Endodermal cell (in vitro differentiated cells): ENCODE data around the gene ITPRIPL2. TPM values are rescaled to one million over a fixed set of nuclear protein-coding genes. Genes with fewer than 3 reads are reported as not detected.

Experiments used
- DNase-seq: peaks from one replicate; pipeline ENCODE4 v3.0.0-alpha.2; 2017
- H3K27ac ChIP-seq: 2 replicates; pipeline ENCODE4 v1.5.1; 2013; ENCODE audit warnings: mild to moderate bottlenecking, low read depth, low read length, moderate library complexity
- H3K27me3 ChIP-seq: 2 replicates; pipeline ENCODE4 v1.6.1; 2013; ENCODE audit warnings: mild to moderate bottlenecking, low read length, moderate library complexity; ENCODE audit not compliant: insufficient read depth, control insufficient read depth, poor library complexity, severe bottlenecking
- H3K36me3 ChIP-seq: 2 replicates; pipeline ENCODE4 v1.7.0; 2013; ENCODE audit warnings: mild to moderate bottlenecking, low read length, moderate library complexity; ENCODE audit not compliant: control insufficient read depth, insufficient read depth
- H3K4me1 ChIP-seq: one replicate; pipeline ENCODE4 v1.7.0; 2013; ENCODE audit warnings: low read length; ENCODE audit not compliant: control insufficient read depth, insufficient read depth
- H3K4me3 ChIP-seq: 2 replicates; pipeline ENCODE4 v1.5.1; 2013; ENCODE audit warnings: mild to moderate bottlenecking, low read length, moderate library complexity
- H3K9ac ChIP-seq: 2 replicates; pipeline ENCODE4 v1.6.1; 2013; ENCODE audit warnings: mild to moderate bottlenecking, low read length, moderate library complexity; ENCODE audit not compliant: poor library complexity, severe bottlenecking; ENCODE audit errors: extremely low read depth
- H3K9me3 ChIP-seq: 2 replicates; pipeline ENCODE4 v1.6.1; 2013; ENCODE audit warnings: mild to moderate bottlenecking, low read length, moderate library complexity; ENCODE audit not compliant: control insufficient read depth
- H3K27ac Mint-ChIP-seq: 2 replicates; pipeline ENCODE4 v1.8.0; 2020; ENCODE audit warnings: mixed read lengths
- H3K27me3 Mint-ChIP-seq: 2 replicates; pipeline ENCODE4 v1.8.0; 2021; ENCODE audit warnings: mild to moderate bottlenecking, mixed read lengths; ENCODE audit not compliant: insufficient read depth
- H3K36me3 Mint-ChIP-seq: 2 replicates; pipeline ENCODE4 v1.8.0; 2020; ENCODE audit warnings: low read depth, mixed read lengths
- H3K4me1 Mint-ChIP-seq: 2 replicates; pipeline ENCODE4 v1.8.0; 2020; ENCODE audit warnings: mixed read lengths
- H3K4me3 Mint-ChIP-seq: 2 replicates; pipeline ENCODE4 v1.8.0; 2020; ENCODE audit warnings: mild to moderate bottlenecking, moderate library complexity, mixed read lengths
- H3K9me3 Mint-ChIP-seq: 2 replicates; pipeline ENCODE4 v1.8.0; 2020; ENCODE audit warnings: mild to moderate bottlenecking, mixed read lengths
- WGBS, 2 experiments: methylation state at CpG; one replicate each; pipeline versions ENCODE4 v1.1.5 to v1.1.7; 2013; ENCODE audit warnings: missing lambda C conversion rate in 2 of 2, mixed read lengths in 1 of 2; ENCODE audit not compliant: insufficient coverage in 1 of 2, insufficient read length in 1 of 2; 5-methylcytosine and 5-hydroxymethylcytosine counted together
- total RNA-seq, 2 donors: library from RNA; stranded (reverse); fragmentation: NEBNext Ultra II Directional in 1 of 2; extraction: Animal tissue kit (Norgen Biotek cat#: 25700) in 1 of 2; gene quantifications; 2 replicates in 1 of 2; 3 replicates in 1 of 2; pipeline ENCODE4 v1.2.1, GENCODE V29; 2021
- TF ChIP-seq, protein P1 (sequence below): fragments of 200-600 bp; sonication (generic); conservative IDR thresholded peaks from 2 replicates; pipeline ENCODE4 v1.5.0; 2021; ENCODE audit warnings: antibody characterized with exemption, mild to moderate bottlenecking

The ITPRIPL2 gene
- total RNA-seq, 2 donors from 2014 or later: 13.4 to 19.3 TPM

DNA sequence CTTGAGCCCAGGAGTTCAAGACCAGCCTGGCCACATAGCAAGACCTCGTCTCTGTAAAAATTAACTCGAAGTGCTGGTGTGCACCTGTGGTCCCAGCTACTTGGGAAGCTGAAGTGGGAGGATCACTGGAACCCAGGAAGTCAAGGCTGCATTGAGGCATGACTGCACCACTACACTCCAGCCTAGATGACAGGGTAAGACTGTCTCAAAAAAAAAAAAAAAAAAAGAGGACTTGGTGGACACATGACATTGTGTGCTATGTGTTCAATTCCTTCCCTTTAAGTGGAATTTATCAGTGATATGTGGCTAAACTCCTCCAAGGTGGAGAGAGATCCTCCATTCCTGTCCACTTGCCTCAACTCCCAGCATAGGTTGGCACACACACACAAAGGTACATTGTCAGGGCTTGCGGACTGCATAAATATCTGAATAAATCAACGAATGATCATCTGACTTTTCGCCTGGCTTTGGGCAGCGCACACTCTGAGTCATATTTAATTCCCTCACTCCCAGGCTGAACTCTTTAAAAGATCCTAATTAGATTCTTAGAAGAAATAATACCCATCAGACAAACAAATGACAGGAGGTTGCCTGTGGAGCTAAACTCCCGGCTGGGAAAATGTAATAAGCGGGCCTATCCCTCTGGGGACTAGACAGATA is 29.3 kb downstream of the ITPRIPL2 start:
- H3K27ac ChIP-seq: peak overlapping the region; percentile 38
- H3K9ac ChIP-seq: no peak overlapping the region
- 91 to 93% methylated on average over 6 to 8 of the region's 8 CpGs for WGBS, 2 experiments
- Mint-ChIP-seq H3K27ac (no peak overlapping the region), H3K4me3 (no peak overlapping the region), H3K4me1 (peaks cover 22% of the 10 kb centered on the region), H3K9me3 (peaks cover 5% of the 10 kb centered on the region), H3K27me3 (no peaks in the 10 kb centered on the region), H3K36me3 (no peaks in the 10 kb centered on the region)
- no peak for DNase-seq
- no peaks in the 10 kb centered on the region for H3K27me3 ChIP-seq
- no peak overlapping the region for H3K4me3 ChIP-seq
- TF ChIP-seq, protein P1, sequence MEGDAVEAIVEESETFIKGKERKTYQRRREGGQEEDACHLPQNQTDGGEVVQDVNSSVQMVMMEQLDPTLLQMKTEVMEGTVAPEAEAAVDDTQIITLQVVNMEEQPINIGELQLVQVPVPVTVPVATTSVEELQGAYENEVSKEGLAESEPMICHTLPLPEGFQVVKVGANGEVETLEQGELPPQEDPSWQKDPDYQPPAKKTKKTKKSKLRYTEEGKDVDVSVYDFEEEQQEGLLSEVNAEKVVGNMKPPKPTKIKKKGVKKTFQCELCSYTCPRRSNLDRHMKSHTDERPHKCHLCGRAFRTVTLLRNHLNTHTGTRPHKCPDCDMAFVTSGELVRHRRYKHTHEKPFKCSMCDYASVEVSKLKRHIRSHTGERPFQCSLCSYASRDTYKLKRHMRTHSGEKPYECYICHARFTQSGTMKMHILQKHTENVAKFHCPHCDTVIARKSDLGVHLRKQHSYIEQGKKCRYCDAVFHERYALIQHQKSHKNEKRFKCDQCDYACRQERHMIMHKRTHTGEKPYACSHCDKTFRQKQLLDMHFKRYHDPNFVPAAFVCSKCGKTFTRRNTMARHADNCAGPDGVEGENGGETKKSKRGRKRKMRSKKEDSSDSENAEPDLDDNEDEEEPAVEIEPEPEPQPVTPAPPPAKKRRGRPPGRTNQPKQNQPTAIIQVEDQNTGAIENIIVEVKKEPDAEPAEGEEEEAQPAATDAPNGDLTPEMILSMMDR: no peak
- H3K9me3 ChIP-seq: peaks cover 6% of the 10 kb centered on the region
- H3K4me1 ChIP-seq: peaks cover 5% of the 10 kb centered on the region
- H3K36me3 ChIP-seq: no peaks in the 10 kb centered on the region

DNA sequence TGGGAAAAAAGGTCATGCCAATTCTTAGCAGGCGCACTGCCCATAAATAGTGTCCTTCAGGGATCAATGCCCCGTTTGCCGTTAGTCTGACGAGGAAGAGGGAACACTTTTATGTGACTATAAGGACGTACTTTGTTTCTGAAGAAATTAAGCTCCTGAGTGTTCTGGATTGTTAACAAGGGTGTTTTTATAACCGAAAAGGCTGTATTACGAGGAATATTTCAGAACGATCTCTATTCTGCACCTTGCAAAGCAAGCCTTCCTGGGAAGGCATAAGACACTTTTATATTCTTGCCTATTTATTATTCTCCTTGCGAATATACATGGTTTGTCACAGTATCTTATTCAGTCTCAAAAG is 29.8 kb downstream of the ITPRIPL2 start:
- 75 to 93% methylated on average over 8 to 9 of the region's 9 CpGs for WGBS, 2 experiments
- TF ChIP-seq, protein P1: no peak
- Mint-ChIP-seq H3K36me3 (no peaks in the 10 kb centered on the region), H3K9me3 (peaks cover 10% of the 10 kb centered on the region), H3K27ac (no peak overlapping the region), H3K4me3 (no peak overlapping the region), H3K4me1 (peaks cover 20% of the 10 kb centered on the region), H3K27me3 (no peaks in the 10 kb centered on the region)
- Histone ChIP-seq H3K4me3 (no peak overlapping the region), H3K27me3 (no peaks in the 10 kb centered on the region), H3K9me3 (peaks cover 11% of the 10 kb centered on the region), H3K36me3 (no peaks in the 10 kb centered on the region), H3K27ac (peak overlapping the region; percentile 38), H3K9ac (no peak overlapping the region), H3K4me1 (peaks cover 5% of the 10 kb centered on the region)
- no peak for DNase-seq

DNA sequence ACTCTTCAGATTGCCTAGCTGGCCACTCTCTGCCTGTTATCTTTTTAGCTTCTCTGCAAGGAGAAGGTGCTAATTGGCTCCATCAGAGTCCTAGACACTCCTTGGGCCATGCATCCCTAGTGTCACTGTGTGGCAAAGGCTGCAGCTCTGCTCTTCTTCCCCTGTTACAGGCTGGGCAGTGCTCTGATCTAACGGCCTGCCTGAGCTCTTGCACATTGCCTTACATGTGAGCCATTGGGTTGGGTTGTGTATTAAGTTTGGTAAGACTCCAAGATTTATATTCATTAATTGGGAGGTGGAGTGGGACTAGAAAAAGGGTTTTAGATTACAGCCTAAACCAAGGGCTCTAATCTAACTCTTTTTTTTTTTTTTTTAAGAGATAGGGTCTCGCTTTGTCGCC is 31.2 kb downstream of the ITPRIPL2 start:
- Histone ChIP-seq H3K9me3 (peaks cover 11% of the 10 kb centered on the region), H3K36me3 (no peaks in the 10 kb centered on the region), H3K9ac (no peak overlapping the region), H3K27ac (no peak overlapping the region), H3K27me3 (no peaks in the 10 kb centered on the region), H3K4me1 (peaks cover 5% of the 10 kb centered on the region), H3K4me3 (peak overlapping the region; percentile 33)
- DNase-seq: no peak
- H3K4me3 Mint-ChIP-seq: no peak overlapping the region
- peaks cover 4% of the 10 kb centered on the region for H3K27me3 Mint-ChIP-seq
- H3K9me3 Mint-ChIP-seq: peaks cover 10% of the 10 kb centered on the region
- H3K27ac Mint-ChIP-seq: peak overlapping the region; percentile 50
- TF ChIP-seq, protein P1: no peak
- 83 to 86% methylated on average over 2 to 3 of the region's 3 CpGs for WGBS, 2 experiments
- H3K36me3 Mint-ChIP-seq: no peaks in the 10 kb centered on the region
- peaks cover 17% of the 10 kb centered on the region for H3K4me1 Mint-ChIP-seq
